ENCODE results near the gene SRBD1.

Gene SRBD1

GRCh38 chr2:45614871-45615415, 3.9 kb upstream of the SRBD1 start:
- Histone ChIP-seq H3K9me3 (ENCODE audit: insufficient read depth, low read length, severe bottlenecking) (no peaks in the 10 kb centered on the region), H3K9ac (ENCODE audit: low read depth, low read length) (no peak overlapping the region), H3K4me1 (ENCODE audit: insufficient read depth, low read length) (peaks cover 9% of the 10 kb centered on the region), H3K4me3 (ENCODE audit: low read depth in 1 of 2, low read length in 2 of 2) (no peak overlapping the region), H3K36me3 (ENCODE audit: insufficient read depth, low read length) (no peaks in the 10 kb centered on the region), H4K20me1 (ENCODE audit: insufficient read depth, low read length) (no peaks in the 10 kb centered on the region), H2AFZ (ENCODE audit: low read depth, low read length) (no peak overlapping the region), H3K4me2 (ENCODE audit: insufficient read depth, low read length) (no peak overlapping the region), H3K27me3 (ENCODE audit: insufficient read depth, low read length, poor library complexity) (no peaks in the 10 kb centered on the region), H3K79me2 (ENCODE audit: insufficient read depth, low read length) (peaks cover 5% of the 10 kb centered on the region), H3K27ac (ENCODE audit: low read length) (no peak overlapping the region)
- ATAC-seq (ENCODE audit: insufficient read depth, low read depth): no peak
- DNase-seq: no peak
- TF ChIP-seq EZH2 (IDR thresholded peaks at IDR 0.05; ENCODE audit: borderline replicate concordance, low read depth, low read length, severe bottlenecking) (no peak), CTCF (IDR thresholded peaks at IDR 0.05; ENCODE audit: borderline replicate concordance, extremely low read depth, low read length, poor library complexity, severe bottlenecking) (no peak)

GRCh38 chr2:45614330-45614729, 3.3 kb upstream of the SRBD1 start:
- TF ChIP-seq CTCF (IDR thresholded peaks at IDR 0.05; ENCODE audit: borderline replicate concordance, extremely low read depth, low read length, poor library complexity, severe bottlenecking) (no peak), EZH2 (IDR thresholded peaks at IDR 0.05; ENCODE audit: borderline replicate concordance, low read depth, low read length, severe bottlenecking) (no peak)
- Histone ChIP-seq H3K9me3 (ENCODE audit: insufficient read depth, low read length, severe bottlenecking) (no peaks in the 10 kb centered on the region), H3K4me2 (ENCODE audit: insufficient read depth, low read length) (no peak overlapping the region), H2AFZ (ENCODE audit: low read depth, low read length) (no peak overlapping the region), H3K27ac (ENCODE audit: low read length) (no peak overlapping the region), H3K4me3 (ENCODE audit: low read depth in 1 of 2, low read length in 2 of 2) (no peak overlapping the region), H3K4me1 (ENCODE audit: insufficient read depth, low read length) (peaks cover 16% of the 10 kb centered on the region), H4K20me1 (ENCODE audit: insufficient read depth, low read length) (no peaks in the 10 kb centered on the region), H3K27me3 (ENCODE audit: insufficient read depth, low read length, poor library complexity) (no peaks in the 10 kb centered on the region), H3K36me3 (ENCODE audit: insufficient read depth, low read length) (no peaks in the 10 kb centered on the region), H3K9ac (ENCODE audit: low read depth, low read length) (no peak overlapping the region), H3K79me2 (ENCODE audit: insufficient read depth, low read length) (peaks cover 11% of the 10 kb centered on the region)
- ATAC-seq (ENCODE audit: insufficient read depth, low read depth): no peak
- no peak for DNase-seq

GRCh38 chr2:45612731-45613130, 1.7 kb upstream of the SRBD1 start:
- no peak for DNase-seq
- H3K79me2 ChIP-seq (ENCODE audit: insufficient read depth, low read length): peaks cover 27% of the 10 kb centered on the region
- H3K36me3 ChIP-seq (ENCODE audit: insufficient read depth, low read length): no peaks in the 10 kb centered on the region
- no peak overlapping the region for H2AFZ ChIP-seq (ENCODE audit: low read depth, low read length)
- H3K27ac ChIP-seq (ENCODE audit: low read length): no peak overlapping the region
- peaks cover 26% of the 10 kb centered on the region for H3K4me1 ChIP-seq (ENCODE audit: insufficient read depth, low read length)
- H3K4me2 ChIP-seq (ENCODE audit: insufficient read depth, low read length): no peak overlapping the region
- TF ChIP-seq CTCF (IDR thresholded peaks at IDR 0.05; ENCODE audit: borderline replicate concordance, extremely low read depth, low read length, poor library complexity, severe bottlenecking) (no peak), EZH2 (IDR thresholded peaks at IDR 0.05; ENCODE audit: borderline replicate concordance, low read depth, low read length, severe bottlenecking) (no peak)
- H3K9me3 ChIP-seq (ENCODE audit: insufficient read depth, low read length, severe bottlenecking): no peaks in the 10 kb centered on the region
- no peak for ATAC-seq (ENCODE audit: insufficient read depth, low read depth)
- no peaks in the 10 kb centered on the region for H4K20me1 ChIP-seq (ENCODE audit: insufficient read depth, low read length)
- H3K27me3 ChIP-seq (ENCODE audit: insufficient read depth, low read length, poor library complexity): no peaks in the 10 kb centered on the region
- no peak overlapping the region for H3K4me3 ChIP-seq (ENCODE audit: low read depth in 1 of 2, low read length in 2 of 2)
- no peak overlapping the region for H3K9ac ChIP-seq (ENCODE audit: low read depth, low read length)

GRCh38 chr2:45612285-45612684, 1.2 kb upstream of the SRBD1 start:
- Histone ChIP-seq H2AFZ (ENCODE audit: low read depth, low read length) (no peak overlapping the region), H3K36me3 (ENCODE audit: insufficient read depth, low read length) (no peaks in the 10 kb centered on the region), H3K4me1 (ENCODE audit: insufficient read depth, low read length) (peaks cover 26% of the 10 kb centered on the region), H3K9ac (ENCODE audit: low read depth, low read length) (no peak overlapping the region), H3K9me3 (ENCODE audit: insufficient read depth, low read length, severe bottlenecking) (no peaks in the 10 kb centered on the region), H4K20me1 (ENCODE audit: insufficient read depth, low read length) (no peaks in the 10 kb centered on the region), H3K4me2 (ENCODE audit: insufficient read depth, low read length) (no peak overlapping the region), H3K79me2 (ENCODE audit: insufficient read depth, low read length) (peaks cover 32% of the 10 kb centered on the region), H3K27ac (ENCODE audit: low read length) (no peak overlapping the region), H3K27me3 (ENCODE audit: insufficient read depth, low read length, poor library complexity) (no peaks in the 10 kb centered on the region), H3K4me3 (ENCODE audit: low read depth in 1 of 2, low read length in 2 of 2) (no peak overlapping the region)
- TF ChIP-seq CTCF (IDR thresholded peaks at IDR 0.05; ENCODE audit: borderline replicate concordance, extremely low read depth, low read length, poor library complexity, severe bottlenecking) (no peak), EZH2 (IDR thresholded peaks at IDR 0.05; ENCODE audit: borderline replicate concordance, low read depth, low read length, severe bottlenecking) (no peak)
- no peak for ATAC-seq (ENCODE audit: insufficient read depth, low read depth)
- DNase-seq: no peak
